Measurements from ENCODE around the gene SRGAP2C.
"Not testable (repeated sequence)": the region's sequence is repeated elsewhere in the genome, so short reads cannot be mapped to it uniquely, and the experiment has no call there.

GRCh38 chr1:121252656-121253055 is 67.9 kb downstream of the SRGAP2C start:
- not testable (repeated sequence) for TF ChIP-seq CTCF, POLR2AphosphoS5, POLR2A (IDR thresholded peaks at IDR 0.05)
